ENCODE data around the gene VPS41.

The VPS41 gene

DNA sequence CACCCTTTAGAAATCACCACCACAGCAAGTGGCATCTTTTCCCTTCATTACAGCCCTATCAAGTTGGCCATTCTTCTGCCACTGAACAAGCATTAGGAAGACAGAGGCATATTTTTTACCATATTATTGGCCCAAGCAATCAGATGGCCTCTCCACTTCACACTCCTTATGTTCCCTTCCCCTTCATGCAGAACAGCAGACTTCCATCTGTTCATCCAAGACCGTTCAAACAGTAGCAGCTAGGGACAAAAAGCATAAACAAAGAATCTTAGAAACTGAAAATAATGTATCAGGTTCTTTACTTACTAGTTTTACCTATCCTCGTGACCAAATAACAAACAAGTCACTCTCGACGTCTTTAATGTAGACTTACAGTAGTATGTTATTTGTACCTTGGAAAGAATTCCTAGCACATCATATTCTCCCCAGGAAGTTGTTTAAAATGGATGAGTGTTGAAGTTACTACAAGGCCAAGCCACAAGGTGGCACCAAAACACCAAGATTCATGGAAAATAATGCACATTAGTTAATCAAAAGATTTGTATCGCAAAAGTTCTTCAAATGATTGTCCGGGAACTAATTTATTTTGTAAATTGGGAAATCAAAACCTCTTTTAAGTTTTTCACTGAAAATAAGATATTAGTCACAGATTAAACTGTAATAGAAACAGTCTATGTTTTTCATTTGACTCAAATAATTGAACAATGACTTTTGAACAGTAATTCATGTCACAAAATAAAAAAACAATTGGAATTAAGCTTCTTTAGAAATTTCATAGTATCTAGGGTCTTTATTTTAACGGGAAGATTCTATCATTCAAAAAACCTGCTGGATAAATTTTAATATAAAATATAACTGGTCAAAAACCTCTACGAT is 112.1 kb downstream of the VPS41 start:
- H3K4me3 ChIP-seq (ENCODE audit: control insufficient read depth, low read depth, low read length): no peak overlapping the region
- DNase-seq (ENCODE audit: low read depth): peak; percentile 16
- TF ChIP-seq, protein P1, sequence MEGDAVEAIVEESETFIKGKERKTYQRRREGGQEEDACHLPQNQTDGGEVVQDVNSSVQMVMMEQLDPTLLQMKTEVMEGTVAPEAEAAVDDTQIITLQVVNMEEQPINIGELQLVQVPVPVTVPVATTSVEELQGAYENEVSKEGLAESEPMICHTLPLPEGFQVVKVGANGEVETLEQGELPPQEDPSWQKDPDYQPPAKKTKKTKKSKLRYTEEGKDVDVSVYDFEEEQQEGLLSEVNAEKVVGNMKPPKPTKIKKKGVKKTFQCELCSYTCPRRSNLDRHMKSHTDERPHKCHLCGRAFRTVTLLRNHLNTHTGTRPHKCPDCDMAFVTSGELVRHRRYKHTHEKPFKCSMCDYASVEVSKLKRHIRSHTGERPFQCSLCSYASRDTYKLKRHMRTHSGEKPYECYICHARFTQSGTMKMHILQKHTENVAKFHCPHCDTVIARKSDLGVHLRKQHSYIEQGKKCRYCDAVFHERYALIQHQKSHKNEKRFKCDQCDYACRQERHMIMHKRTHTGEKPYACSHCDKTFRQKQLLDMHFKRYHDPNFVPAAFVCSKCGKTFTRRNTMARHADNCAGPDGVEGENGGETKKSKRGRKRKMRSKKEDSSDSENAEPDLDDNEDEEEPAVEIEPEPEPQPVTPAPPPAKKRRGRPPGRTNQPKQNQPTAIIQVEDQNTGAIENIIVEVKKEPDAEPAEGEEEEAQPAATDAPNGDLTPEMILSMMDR (IDR thresholded peaks at IDR 0.05; ENCODE audit: control insufficient read depth, insufficient read depth, low read depth, low read length, missing control alignments): peak; percentile 59

DNA sequence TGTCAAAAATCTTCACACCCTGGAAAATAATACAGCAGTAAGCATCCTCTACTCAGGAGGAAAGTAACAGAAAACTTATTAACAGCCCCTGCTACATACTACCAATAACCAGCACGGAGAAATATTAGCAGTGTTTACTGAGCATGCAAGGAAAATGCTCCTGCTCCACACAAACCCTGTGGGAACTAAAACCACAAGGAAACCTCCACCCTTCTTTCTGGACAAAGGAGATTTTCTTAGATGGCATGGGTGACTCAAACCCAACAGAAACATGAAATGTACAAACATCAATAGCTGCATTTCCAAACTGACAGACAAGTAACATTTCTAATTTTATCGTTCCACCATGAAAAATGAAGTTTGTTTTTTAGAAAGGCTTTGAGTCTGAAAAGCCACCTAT is 113.4 kb downstream of the VPS41 start:
- no peak for DNase-seq (ENCODE audit: low read depth)

DNA sequence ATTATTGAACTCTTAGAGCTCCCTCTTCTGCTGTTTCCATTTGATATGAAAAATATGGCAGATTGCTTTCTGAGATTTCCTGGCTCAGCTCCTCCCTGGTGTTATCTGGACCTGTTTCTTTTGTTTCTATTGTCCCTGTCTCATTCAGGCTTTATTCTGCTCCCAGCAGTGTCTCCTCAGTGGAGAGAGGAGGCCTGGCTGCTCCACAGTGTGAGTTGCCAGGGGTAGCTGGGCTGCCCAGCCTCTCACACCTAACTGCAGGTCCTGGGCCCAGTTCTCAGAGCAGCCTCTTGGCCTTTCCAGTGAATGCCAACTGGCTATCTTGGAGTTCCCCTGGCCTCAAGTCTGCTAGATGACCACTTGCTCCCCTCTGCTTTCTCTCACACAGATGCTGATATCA is 127.0 kb downstream of the VPS41 start:
- H3K4me3 ChIP-seq (ENCODE audit: control insufficient read depth, low read depth, low read length): no peak overlapping the region
- TF ChIP-seq, protein P1 (IDR thresholded peaks at IDR 0.05; ENCODE audit: control insufficient read depth, insufficient read depth, low read depth, low read length, missing control alignments): no peak
- DNase-seq (ENCODE audit: low read depth): no peak

More for the DNA sequence above, 113.4 kb downstream of the VPS41 start:
- TF ChIP-seq, protein P1 (IDR thresholded peaks at IDR 0.05; ENCODE audit: control insufficient read depth, insufficient read depth, low read depth, low read length, missing control alignments): no peak
- no peak overlapping the region for H3K4me3 ChIP-seq (ENCODE audit: control insufficient read depth, low read depth, low read length)

GRCh38 chr7:38777609-38778008 is 131.4 kb downstream of the VPS41 start:
- TF ChIP-seq, protein P1 (IDR thresholded peaks at IDR 0.05; ENCODE audit: control insufficient read depth, insufficient read depth, low read depth, low read length, missing control alignments): no peak
- no peak overlapping the region for H3K4me3 ChIP-seq (ENCODE audit: control insufficient read depth, low read depth, low read length)
- no peak for DNase-seq (ENCODE audit: low read depth)

DNA sequence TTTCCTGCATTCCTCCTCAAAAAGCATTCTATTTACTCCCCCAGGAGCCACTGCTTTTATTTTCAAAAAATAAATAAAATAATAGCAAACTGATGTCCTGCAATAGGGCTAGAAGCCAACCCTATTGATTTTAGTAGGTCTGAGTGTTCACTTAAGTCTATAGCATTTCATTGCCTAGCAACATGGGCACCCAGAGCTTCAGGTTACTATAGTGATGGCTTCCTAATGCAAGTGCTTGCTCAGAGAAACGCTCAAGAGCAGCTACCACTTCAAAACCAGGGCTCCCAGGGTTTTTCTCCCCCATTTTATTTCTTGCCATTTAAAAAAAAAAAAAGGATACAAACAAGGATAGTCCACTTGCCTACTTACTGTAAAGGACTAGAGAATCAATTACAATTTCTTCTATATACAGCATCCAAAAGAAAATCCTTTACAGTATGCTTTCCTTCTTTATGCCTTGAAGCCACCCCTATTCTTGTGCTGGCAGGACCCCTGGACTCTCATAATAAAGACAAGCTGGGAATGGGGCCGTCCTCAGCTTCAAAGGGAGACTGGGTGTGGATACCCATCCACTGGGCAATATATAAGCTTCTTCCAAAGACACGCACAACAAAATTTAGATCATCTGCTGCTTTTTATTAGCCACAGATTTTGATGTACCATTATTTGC is 133.3 kb downstream of the VPS41 start:
- H3K4me3 ChIP-seq (ENCODE audit: control insufficient read depth, low read depth, low read length): no peak overlapping the region
- TF ChIP-seq, protein P1 (IDR thresholded peaks at IDR 0.05; ENCODE audit: control insufficient read depth, insufficient read depth, low read depth, low read length, missing control alignments): no peak
- DNase-seq (ENCODE audit: low read depth): no peak

DNA sequence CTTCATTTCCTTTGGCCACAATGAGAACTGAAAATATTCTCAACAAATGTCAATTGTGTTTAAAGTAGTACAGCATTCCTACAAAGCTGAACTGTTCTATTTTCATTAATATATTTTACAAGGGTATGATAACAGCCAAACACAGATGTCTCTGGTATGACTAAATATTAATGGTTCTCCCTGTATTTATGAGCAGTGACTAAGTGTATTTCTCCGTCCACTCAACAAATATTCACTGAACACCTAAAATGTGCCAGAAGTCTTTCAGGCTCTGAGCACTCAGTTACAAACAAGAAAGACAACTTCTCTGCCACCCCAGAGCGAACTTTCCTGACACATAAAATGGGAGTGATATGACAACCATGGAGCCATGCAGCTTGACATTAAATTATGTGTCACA is 135.6 kb downstream of the VPS41 start:
- DNase-seq (ENCODE audit: low read depth): peak; percentile 10
- TF ChIP-seq, protein P1 (IDR thresholded peaks at IDR 0.05; ENCODE audit: control insufficient read depth, insufficient read depth, low read depth, low read length, missing control alignments): no peak
- H3K4me3 ChIP-seq (ENCODE audit: control insufficient read depth, low read depth, low read length): no peak overlapping the region

Measured in AG09309 (cell line).